HepG2 (cell line): ENCODE measurements around the gene IRS1. TPM values are rescaled to one million over a fixed set of nuclear protein-coding genes. Genes with fewer than 3 reads are reported as not detected.

Experiments used
- ATAC-seq: fragments of 200-7000 bp; cut with Tn5 transposase; 3 replicates; pipeline ENCODE4 v1.9.1; 2020; ENCODE audit warnings: mild to moderate bottlenecking, moderate library complexity
- BruUV-seq: library from RNA; stranded (reverse); fragments of 400-500 nt; replicated peaks from 2 replicates; lab custom pipeline; 2021; lab: Mats Ljungman, UMichigan
- CTCF ChIA-PET: fragments of 300-600 bp; formaldehyde crosslinking; extraction: SDS; loops from one replicate; lab custom pipeline; 2021; ENCODE audit warnings: low total read pairs, inconsistent platforms, low intra/inter-chr PET ratio; lab: Yijun Ruan, JAX
- POLR2A ChIA-PET: fragments of 350-600 bp; sonication (Branson Sonifier 250); formaldehyde crosslinking; loops from one replicate; lab custom pipeline; 2020; ENCODE audit warnings: antibody characterized with exemption, inconsistent platforms; lab: Yijun Ruan, JAX
- DNase-seq: peaks from one replicate; pipeline ENCODE4 v3.0.0-alpha.2; 2015; ENCODE audit warnings: low spot score
- FAIRE-seq: peaks from 3 replicates; lab custom pipeline; 2011; peaks lifted over from hg19 to GRCh38; lab: Jason Lieb, UNC
- H2AFZ ChIP-seq: one replicate; pipeline ENCODE4 v1.6.1; 2011; ENCODE audit warnings: low read length, inconsistent platforms
- H3K27ac ChIP-seq: fragments of 300-600 bp; 3 replicates; pipeline ENCODE4 v1.8.0; 2011; ENCODE audit warnings: mixed run types, mild to moderate bottlenecking, mixed read lengths, low read length, inconsistent platforms; ENCODE audit not compliant: insufficient read depth; ENCODE audit errors: extremely low read length
- H3K27me3 ChIP-seq, 2 experiments: fragments of 200-600 bp in 1 of 2; 2 replicates in 1 of 2; 3 replicates in 1 of 2; pipeline versions ENCODE4 v1.6.0 to v1.8.0; 2011; ENCODE audit warnings: low read length in 2 of 2, mild to moderate bottlenecking in 2 of 2, moderate library complexity in 2 of 2, inconsistent platforms in 1 of 2; ENCODE audit not compliant: insufficient read depth in 2 of 2, control insufficient read depth in 1 of 2
- H3K36me3 ChIP-seq, 2 experiments: fragments of 200-600 bp in 1 of 2; replicated peaks in 1 of 2; 2 replicates in 1 of 2; 3 replicates in 1 of 2; pipeline versions ENCODE4 v1.5.1 to v1.8.0; 2011; ENCODE audit warnings: low read length in 2 of 2, inconsistent platforms in 1 of 2; ENCODE audit not compliant: insufficient read depth in 2 of 2, control insufficient read depth in 1 of 2
- H3K4me1 ChIP-seq: 2 replicates; pipeline ENCODE4 v1.5.1; 2012; ENCODE audit warnings: low read length, inconsistent platforms; ENCODE audit not compliant: insufficient read depth
- H3K4me2 ChIP-seq: 2 replicates; pipeline ENCODE4 v1.6.0; 2011; ENCODE audit warnings: low read depth, low read length, inconsistent platforms
- H3K4me3 ChIP-seq, 3 experiments: fragments of 200-600 bp in 1 of 3; sonication (generic), shearing (Covaris generic) in 1 of 3; replicated peaks in 1 of 3; 2 replicates each; pipeline ENCODE4 v1.5.1; 2011 to 2016; ENCODE audit warnings: low read length in 3 of 3, inconsistent platforms in 2 of 3, low read depth in 2 of 3, mild to moderate bottlenecking in 2 of 3, control low read depth in 1 of 3, mixed read lengths in 1 of 3; ENCODE audit not compliant: insufficient read depth in 1 of 3
- H3K79me2 ChIP-seq: one replicate; pipeline ENCODE4 v1.6.1; 2011; ENCODE audit warnings: low read length, inconsistent platforms; ENCODE audit not compliant: insufficient read depth
- H3K9ac ChIP-seq: 2 replicates; pipeline ENCODE4 v1.6.0; 2011; ENCODE audit warnings: mild to moderate bottlenecking, low read depth, low read length, inconsistent platforms; ENCODE audit not compliant: insufficient read depth
- H3K9me3 ChIP-seq: 2 replicates; pipeline ENCODE4 v1.5.1; 2012; ENCODE audit warnings: mild to moderate bottlenecking, low read length
- H4K20me1 ChIP-seq: 2 replicates; pipeline ENCODE4 v1.6.0; 2011; ENCODE audit warnings: inconsistent platforms, mild to moderate bottlenecking, low read length, moderate library complexity; ENCODE audit not compliant: insufficient read depth
- BCL6 ChIP-seq: IDR thresholded peaks from 2 replicates; pipeline ENCODE4 v1.6.1; 2016; ENCODE audit warnings: missing genetic modification reagents, missing compliant biosample characterization
- DNMT1 ChIP-seq: sonication (generic); formaldehyde crosslinking; IDR thresholded peaks from 2 replicates; pipeline ENCODE4 v1.5.1; 2020; ENCODE audit warnings: mild to moderate bottlenecking, missing genetic modification reagents
- HDAC2 ChIP-seq: sonication (generic); formaldehyde crosslinking; IDR thresholded peaks from 2 replicates; pipeline ENCODE4 v1.4.0; 2020; ENCODE audit warnings: missing genetic modification reagents
- HES4 ChIP-seq: sonication (generic); formaldehyde crosslinking; IDR thresholded peaks from 2 replicates; pipeline ENCODE4 v1.9.0; 2021; ENCODE audit warnings: mild to moderate bottlenecking, missing genetic modification reagents, borderline replicate concordance
- HOXA5 ChIP-seq: sonication (generic); formaldehyde crosslinking; IDR thresholded peaks from 2 replicates; pipeline ENCODE4 v1.4.0; 2020; ENCODE audit warnings: missing genetic modification reagents
- IRF2 ChIP-seq: IDR thresholded peaks from 2 replicates; pipeline ENCODE4 v1.6.1; 2018; ENCODE audit warnings: missing genetic modification reagents, missing compliant biosample characterization
- IRX3 ChIP-seq: sonication (generic); formaldehyde crosslinking; IDR thresholded peaks from 2 replicates; pipeline ENCODE4 v1.8.1; 2023; ENCODE audit warnings: mild to moderate bottlenecking, low read depth, missing genetic modification reagents, borderline replicate concordance
- JUNB ChIP-seq: sonication (generic); formaldehyde crosslinking; IDR thresholded peaks from 2 replicates; pipeline ENCODE4 v1.8.0; 2022; ENCODE audit warnings: missing genetic modification reagents, mild to moderate bottlenecking, borderline replicate concordance
- KLF13 ChIP-seq: sonication (generic); formaldehyde crosslinking; IDR thresholded peaks from 2 replicates; pipeline ENCODE4 v1.4.0; 2020; ENCODE audit warnings: mild to moderate bottlenecking, missing genetic modification reagents
- TCF7L2 ChIP-seq: IDR thresholded peaks from 2 replicates; pipeline ENCODE4 v1.6.1; 2011; ENCODE audit warnings: mild to moderate bottlenecking, low read depth, low read length, moderate library complexity
- TOE1 ChIP-seq: sonication (generic); formaldehyde crosslinking; IDR thresholded peaks from 2 replicates; pipeline ENCODE4 v1.4.0; 2020; ENCODE audit warnings: mild to moderate bottlenecking, missing genetic modification reagents
- YEATS2 ChIP-seq: sonication (generic); formaldehyde crosslinking; IDR thresholded peaks from 2 replicates; pipeline ENCODE4 v1.4.0; 2020; ENCODE audit warnings: missing genetic modification reagents, borderline replicate concordance
- ZNF446 ChIP-seq: sonication (generic); formaldehyde crosslinking; IDR thresholded peaks from 2 replicates; pipeline ENCODE4 v1.5.0; 2020; ENCODE audit warnings: mild to moderate bottlenecking, missing genetic modification reagents
- WGBS: methylation state at CpG from one replicate; pipeline ENCODE4 v1.1.6; 2017; ENCODE audit warnings: low lambda C conversion rate; 5-methylcytosine and 5-hydroxymethylcytosine counted together
- in situ Hi-C: cut with HindIII; loops from 2 replicates; pipeline ENCODE4 v1.10.0; 2017; ENCODE audit warnings: low pct_unique_long_range_greater_than_20kb; ENCODE audit not compliant: extremely low pct_ligation_motif_present
- intact Hi-C: fragments of 100-400 bp; cut with micrococcal nuclease; formaldehyde crosslinking; loops from one replicate; pipeline ENCODE4 v1.10.0; 2022; ENCODE audit not compliant: unreplicated experiment
- polyA plus RNA-seq, 8 experiments: library from polyadenylated mRNA; depleted of rRNA in 3 of 8; stranded (reverse) in 7 of 8; unstranded in 1 of 8; fragments of >200 nt; fragmentation: Illumina TruSeq in 4 of 8; extraction: Trizol in 4 of 8; gene quantifications; 2 replicates each; pipeline versions ENCODE4 v1.2.1 to v1.2.3, GENCODE V29; 2011 to 2016; ENCODE audit warnings: low read depth in 4 of 8, missing spikeins in 1 of 8, mixed read lengths in 1 of 8; ENCODE audit not compliant: insufficient read depth in 1 of 8
- total RNA-seq, 5 experiments: library from RNA; depleted of rRNA; stranded (reverse); fragments of >200 nt; fragmentation: Illumina TruSeq; extraction: Trizol; gene quantifications; 2 replicates each; pipeline ENCODE4 v1.2.3, GENCODE V29; 2016; ENCODE audit warnings: low read depth in 1 of 5
- TF ChIP-seq, protein P1 (sequence below): sonication (generic); formaldehyde crosslinking; IDR thresholded peaks from 2 replicates; pipeline ENCODE4 v1.4.0; 2020; ENCODE audit warnings: missing genetic modification reagents, borderline replicate concordance
- TF ChIP-seq, protein P2 (sequence below): sonication (generic); formaldehyde crosslinking; IDR thresholded peaks from 2 replicates; pipeline ENCODE4 v1.9.0; 2021; ENCODE audit warnings: missing genetic modification reagents, mild to moderate bottlenecking, borderline replicate concordance
- TF ChIP-seq, protein P3 (sequence below): sonication (generic); formaldehyde crosslinking; IDR thresholded peaks from 2 replicates; pipeline ENCODE4 v1.4.0; 2020; ENCODE audit warnings: missing genetic modification reagents, borderline replicate concordance
- TF ChIP-seq, protein P4 (sequence below): IDR thresholded peaks from 2 replicates; pipeline ENCODE4 v1.6.1; 2016; ENCODE audit warnings: mild to moderate bottlenecking

Gene IRS1
- total and polyA plus RNA-seq, 2 of the 13 experiments (the other 11 are each of a cell fraction or from before 2014, with no cell fraction given), result 8.7 to 9.0 TPM

DNA sequence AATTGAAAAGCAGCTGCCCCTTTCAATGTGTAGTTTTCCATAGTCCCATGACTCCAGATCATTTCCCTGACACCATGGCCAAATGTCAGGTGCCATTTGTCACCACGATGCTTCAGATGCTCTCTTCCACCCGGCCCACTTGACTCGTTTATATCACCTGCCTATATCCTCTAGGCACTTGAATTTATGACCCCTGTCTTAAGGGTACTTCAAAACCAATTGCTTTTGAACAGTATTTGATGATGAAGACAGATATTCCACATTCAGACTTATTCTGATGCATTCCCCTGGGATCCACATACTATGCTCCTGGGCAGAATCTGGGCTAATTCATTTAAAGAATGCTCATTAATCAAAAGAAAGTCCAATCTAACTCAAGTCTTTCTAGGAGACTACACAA lies 19.3 kb upstream of the IRS1 start:
- ChIA-PET POLR2A (no interaction called here), CTCF (no interaction called here)
- no peaks in the 10 kb centered on the region for H3K9me3 ChIP-seq
- in situ Hi-C loops (no loop called here), intact Hi-C loops (no loop called here)
- DNase-seq, result no peak
- H3K9ac ChIP-seq, result no peak overlapping the region
- H3K27me3 ChIP-seq, result no peaks in the 10 kb centered on the region; a peak in 1 of 5 replicates
- WGBS, result 43% methylated on average over 3 of the region's 3 CpGs
- H4K20me1 ChIP-seq, result no peaks in the 10 kb centered on the region
- no peak overlapping the region for H3K4me3 ChIP-seq
- FAIRE-seq, result no peak
- no TSS peak for BruUV-seq
- H3K4me1 ChIP-seq, result no peaks in the 10 kb centered on the region
- no peak overlapping the region for H3K27ac ChIP-seq
- no peak for ATAC-seq
- no peak overlapping the region for H2AFZ ChIP-seq
- no peak overlapping the region for H3K4me2 ChIP-seq
- no peaks in the 10 kb centered on the region for H3K36me3 ChIP-seq
- no peaks in the 10 kb centered on the region for H3K79me2 ChIP-seq
- TF ChIP-seq, protein P1, sequence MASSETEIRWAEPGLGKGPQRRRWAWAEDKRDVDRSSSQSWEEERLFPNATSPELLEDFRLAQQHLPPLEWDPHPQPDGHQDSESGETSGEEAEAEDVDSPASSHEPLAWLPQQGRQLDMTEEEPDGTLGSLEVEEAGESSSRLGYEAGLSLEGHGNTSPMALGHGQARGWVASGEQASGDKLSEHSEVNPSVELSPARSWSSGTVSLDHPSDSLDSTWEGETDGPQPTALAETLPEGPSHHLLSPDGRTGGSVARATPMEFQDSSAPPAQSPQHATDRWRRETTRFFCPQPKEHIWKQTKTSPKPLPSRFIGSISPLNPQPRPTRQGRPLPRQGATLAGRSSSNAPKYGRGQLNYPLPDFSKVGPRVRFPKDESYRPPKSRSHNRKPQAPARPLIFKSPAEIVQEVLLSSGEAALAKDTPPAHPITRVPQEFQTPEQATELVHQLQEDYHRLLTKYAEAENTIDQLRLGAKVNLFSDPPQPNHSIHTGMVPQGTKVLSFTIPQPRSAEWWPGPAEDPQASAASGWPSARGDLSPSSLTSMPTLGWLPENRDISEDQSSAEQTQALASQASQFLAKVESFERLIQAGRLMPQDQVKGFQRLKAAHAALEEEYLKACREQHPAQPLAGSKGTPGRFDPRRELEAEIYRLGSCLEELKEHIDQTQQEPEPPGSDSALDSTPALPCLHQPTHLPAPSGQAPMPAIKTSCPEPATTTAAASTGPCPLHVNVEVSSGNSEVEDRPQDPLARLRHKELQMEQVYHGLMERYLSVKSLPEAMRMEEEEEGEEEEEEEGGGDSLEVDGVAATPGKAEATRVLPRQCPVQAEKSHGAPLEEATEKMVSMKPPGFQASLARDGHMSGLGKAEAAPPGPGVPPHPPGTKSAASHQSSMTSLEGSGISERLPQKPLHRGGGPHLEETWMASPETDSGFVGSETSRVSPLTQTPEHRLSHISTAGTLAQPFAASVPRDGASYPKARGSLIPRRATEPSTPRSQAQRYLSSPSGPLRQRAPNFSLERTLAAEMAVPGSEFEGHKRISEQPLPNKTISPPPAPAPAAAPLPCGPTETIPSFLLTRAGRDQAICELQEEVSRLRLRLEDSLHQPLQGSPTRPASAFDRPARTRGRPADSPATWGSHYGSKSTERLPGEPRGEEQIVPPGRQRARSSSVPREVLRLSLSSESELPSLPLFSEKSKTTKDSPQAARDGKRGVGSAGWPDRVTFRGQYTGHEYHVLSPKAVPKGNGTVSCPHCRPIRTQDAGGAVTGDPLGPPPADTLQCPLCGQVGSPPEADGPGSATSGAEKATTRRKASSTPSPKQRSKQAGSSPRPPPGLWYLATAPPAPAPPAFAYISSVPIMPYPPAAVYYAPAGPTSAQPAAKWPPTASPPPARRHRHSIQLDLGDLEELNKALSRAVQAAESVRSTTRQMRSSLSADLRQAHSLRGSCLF, result no peak
- TF ChIP-seq TOE1, result no peak
- no peak for TF ChIP-seq HDAC2 (CRISPR knock-in tag)
- no peak for TF ChIP-seq IRX3 (CRISPR knock-in tag)
- no peak for TF ChIP-seq HOXA5 (CRISPR knock-in tag)
- TF ChIP-seq KLF13 (CRISPR knock-in tag), result no peak
- no peak for TF ChIP-seq JUNB (CRISPR knock-in tag)
- TF ChIP-seq, protein P2, sequence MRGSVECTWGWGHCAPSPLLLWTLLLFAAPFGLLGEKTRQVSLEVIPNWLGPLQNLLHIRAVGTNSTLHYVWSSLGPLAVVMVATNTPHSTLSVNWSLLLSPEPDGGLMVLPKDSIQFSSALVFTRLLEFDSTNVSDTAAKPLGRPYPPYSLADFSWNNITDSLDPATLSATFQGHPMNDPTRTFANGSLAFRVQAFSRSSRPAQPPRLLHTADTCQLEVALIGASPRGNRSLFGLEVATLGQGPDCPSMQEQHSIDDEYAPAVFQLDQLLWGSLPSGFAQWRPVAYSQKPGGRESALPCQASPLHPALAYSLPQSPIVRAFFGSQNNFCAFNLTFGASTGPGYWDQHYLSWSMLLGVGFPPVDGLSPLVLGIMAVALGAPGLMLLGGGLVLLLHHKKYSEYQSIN (CRISPR knock-in tag), result no peak
- TF ChIP-seq BCL6 (CRISPR knock-in tag), result no peak
- TF ChIP-seq DNMT1 (CRISPR knock-in tag), result no peak
- TF ChIP-seq ZNF446 (CRISPR knock-in tag), result no peak
- TF ChIP-seq IRF2, result no peak
- TF ChIP-seq, protein P3, sequence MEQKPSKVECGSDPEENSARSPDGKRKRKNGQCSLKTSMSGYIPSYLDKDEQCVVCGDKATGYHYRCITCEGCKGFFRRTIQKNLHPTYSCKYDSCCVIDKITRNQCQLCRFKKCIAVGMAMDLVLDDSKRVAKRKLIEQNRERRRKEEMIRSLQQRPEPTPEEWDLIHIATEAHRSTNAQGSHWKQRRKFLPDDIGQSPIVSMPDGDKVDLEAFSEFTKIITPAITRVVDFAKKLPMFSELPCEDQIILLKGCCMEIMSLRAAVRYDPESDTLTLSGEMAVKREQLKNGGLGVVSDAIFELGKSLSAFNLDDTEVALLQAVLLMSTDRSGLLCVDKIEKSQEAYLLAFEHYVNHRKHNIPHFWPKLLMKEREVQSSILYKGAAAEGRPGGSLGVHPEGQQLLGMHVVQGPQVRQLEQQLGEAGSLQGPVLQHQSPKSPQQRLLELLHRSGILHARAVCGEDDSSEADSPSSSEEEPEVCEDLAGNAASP (CRISPR knock-in tag), result no peak
- TF ChIP-seq YEATS2, result no peak
- no peak for TF ChIP-seq HES4
- TF ChIP-seq TCF7L2, result no peak
- TF ChIP-seq, protein P4, sequence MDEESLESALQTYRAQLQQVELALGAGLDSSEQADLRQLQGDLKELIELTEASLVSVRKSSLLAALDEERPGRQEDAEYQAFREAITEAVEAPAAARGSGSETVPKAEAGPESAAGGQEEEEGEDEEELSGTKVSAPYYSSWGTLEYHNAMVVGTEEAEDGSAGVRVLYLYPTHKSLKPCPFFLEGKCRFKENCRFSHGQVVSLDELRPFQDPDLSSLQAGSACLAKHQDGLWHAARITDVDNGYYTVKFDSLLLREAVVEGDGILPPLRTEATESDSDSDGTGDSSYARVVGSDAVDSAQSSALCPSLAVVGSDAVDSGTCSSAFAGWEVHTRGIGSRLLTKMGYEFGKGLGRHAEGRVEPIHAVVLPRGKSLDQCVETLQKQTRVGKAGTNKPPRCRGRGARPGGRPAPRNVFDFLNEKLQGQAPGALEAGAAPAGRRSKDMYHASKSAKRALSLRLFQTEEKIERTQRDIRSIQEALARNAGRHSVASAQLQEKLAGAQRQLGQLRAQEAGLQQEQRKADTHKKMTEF (CRISPR knock-in tag), result no peak
